Measurements from ENCODE around the gene NFIA.

GRCh38 chr1:61085983-61086644, 3.8 kb downstream of the NFIA start:
- no peak for TF ChIP-seq CTCF (IDR thresholded peaks at IDR 0.05)
- TF ChIP-seq EZH2 (IDR thresholded peaks at IDR 0.05; ENCODE audit: borderline replicate concordance, insufficient read depth, low read depth, low read length, poor library complexity, severe bottlenecking), result no peak

All from B cell (primary cell).